Motor neuron (in vitro differentiated cells): ENCODE measurements around the gene PPP4R1. TPM values are rescaled to one million over a fixed set of nuclear protein-coding genes. Genes with fewer than 3 reads are reported as not detected.
A peak's percentile ranks its signal among the peaks of the same experiment; 100 is the strongest.

Source experiments
- ATAC-seq, 8 experiments: fragments of 200-7000 bp; cut with Tn5 transposase; replicated peaks in 6 of 8; 2 replicates each; pipeline ENCODE4 v1.8.0; 2021; ENCODE audit warnings: mild to moderate bottlenecking in 8 of 8, moderate library complexity in 8 of 8
- H3K27ac ChIP-seq, 2 donors: fragments of 250-450 bp; sonication (Bioruptor Pico); 2 replicates each; pipeline ENCODE4 v1.9.0; 2021; ENCODE audit warnings: antibody characterized with exemption in 2 of 2, mild to moderate bottlenecking in 2 of 2, moderate library complexity in 1 of 2
- H3K4me1 ChIP-seq, 2 donors: fragments of 250-450 bp; sonication (Bioruptor Pico); replicated peaks in 1 of 2; 2 replicates each; pipeline ENCODE4 v1.6.1; 2021; ENCODE audit warnings: antibody characterized with exemption in 2 of 2, mild to moderate bottlenecking in 2 of 2, moderate library complexity in 1 of 2
- H3K4me3 ChIP-seq, 5 donors: fragments of 250-450 bp; sonication (Bioruptor Pico); 2 replicates each; pipeline ENCODE4 v1.9.0; 2021; ENCODE audit warnings: antibody characterized with exemption in 5 of 5, mild to moderate bottlenecking in 5 of 5, moderate library complexity in 4 of 5
- WGBS, 10 experiments: fragments of 450-650 bp; shearing (Covaris generic); methylation state at CpG; one replicate each; pipeline ENCODE4 v1.0.0; 2022; 5-methylcytosine and 5-hydroxymethylcytosine counted together
- in situ Hi-C, 9 experiments: fragments of 400-800 bp; cut with MboI; loops; one replicate each; pipeline ENCODE4 v1.15.0; 2021; ENCODE audit warnings: low sequenced_read_pairs in 9 of 9, low pct_unique_long_range_greater_than_20kb in 2 of 9; ENCODE audit not compliant: unreplicated experiment in 9 of 9
- total RNA-seq, 8 experiments: library from RNA; unstranded; fragments of 300-600 nt; gene quantifications; 2 replicates each; pipeline versions ENCODE4 v1.2.3 to v1.2.4, GENCODE V29; 2022

Gene PPP4R1
- total RNA-seq, 8 experiments from 2014 or later: 43.3 to 126 (median 59.7) TPM

- Histone ChIP-seq H3K27ac (no peak overlapping the region), H3K4me3 (no peak overlapping the region), H3K4me1 (peaks cover 0 to 8% of the 10 kb centered on the region in 2 donors)
- in situ Hi-C loops: no loop called here
- ATAC-seq: no peak
- 80 to 100% (median 97%) methylated on average over 1 to 3 of the region's 3 CpGs; no CpG with 5 or more reads in 1 of the 10 experiments for WGBS, 10 experiments
These were observed 42.8 kb downstream of the PPP4R1 start for GRCh38 chr18:9571546-9571945.

- in situ Hi-C loops: no loop called here
- no peak overlapping the region for H3K27ac ChIP-seq
- WGBS, 10 experiments: 65 to 100% (median 100%) methylated on average over 1 to 3 of the region's 3 CpGs; no CpG with 5 or more reads in 2 of the 10 experiments
- no peak for ATAC-seq
- H3K4me1 ChIP-seq: peaks cover 0 to 3% of the 10 kb centered on the region in 2 donors
- no peak overlapping the region for H3K4me3 ChIP-seq
These were observed 44.1 kb downstream of the PPP4R1 start for GRCh38 chr18:9570255-9570654.

DNA sequence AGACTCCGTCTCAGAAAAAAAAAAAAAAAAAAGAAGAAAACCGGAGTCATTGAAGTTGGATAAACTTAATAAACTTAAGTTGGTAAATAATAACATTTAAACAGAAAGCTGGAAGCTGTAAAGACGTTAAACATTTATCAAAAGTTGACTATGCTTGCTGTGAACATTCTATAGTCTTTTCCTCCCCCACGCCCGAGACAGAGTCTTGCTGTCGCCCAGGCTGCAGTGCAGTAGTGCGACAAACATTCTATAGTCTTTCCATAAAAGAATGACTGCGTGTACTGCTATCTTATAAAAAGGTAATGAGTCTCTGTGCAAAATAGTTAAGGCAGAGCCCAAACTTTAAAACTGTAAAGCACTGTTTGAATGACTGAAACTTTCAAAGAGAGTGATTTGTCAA is 45.2 kb downstream of the PPP4R1 start:
- no peak for ATAC-seq
- 79 to 100% (median 94%) methylated on average over 1 to 8 of the region's 8 CpGs for WGBS, 10 experiments
- Histone ChIP-seq H3K27ac (no peak overlapping the region), H3K4me1 (no peaks in the 10 kb centered on the region), H3K4me3 (no peak overlapping the region)
- in situ Hi-C loops: no loop called here

GRCh38 chr18:9568186-9568585 is 46.2 kb downstream of the PPP4R1 start:
- in situ Hi-C loops: no loop called here
- ATAC-seq: no peak
- H3K4me1 ChIP-seq: no peaks in the 10 kb centered on the region
- H3K4me3 ChIP-seq: no peak overlapping the region
- H3K27ac ChIP-seq: no peak overlapping the region

GRCh38 chr18:9565407-9565806 is 49.0 kb downstream of the PPP4R1 start:
- Histone ChIP-seq H3K4me1 (no peaks in the 10 kb centered on the region), H3K27ac (no peak overlapping the region), H3K4me3 (no peak overlapping the region)
- 17 to 100% (median 90%) methylated on average over 1 to 2 of the region's 2 CpGs; no CpG with 5 or more reads in 2 of the 10 experiments for WGBS, 10 experiments
- in situ Hi-C loops: no loop called here
- no peak for ATAC-seq

DNA sequence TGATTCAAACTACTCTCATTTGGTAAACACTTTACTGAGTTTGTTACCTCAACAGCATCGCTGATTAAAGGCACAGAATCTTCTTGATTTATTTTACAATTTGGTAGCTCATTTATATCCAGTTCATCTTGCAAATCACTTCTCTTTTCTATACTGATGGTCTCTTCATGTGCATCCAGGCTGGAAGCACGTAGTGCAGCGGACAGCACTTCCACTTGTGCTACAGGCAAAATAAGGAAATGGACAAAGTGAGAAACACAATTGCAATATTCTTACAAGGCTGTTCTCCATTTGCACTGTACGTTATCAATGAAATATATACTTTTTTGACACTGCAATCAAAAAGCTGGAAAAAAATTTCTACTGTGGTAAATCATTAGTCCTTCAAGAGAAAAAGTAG is 51.0 kb downstream of the PPP4R1 start:
- Histone ChIP-seq H3K4me1 (no peaks in the 10 kb centered on the region), H3K4me3 (no peak overlapping the region), H3K27ac (no peak overlapping the region)
- WGBS, 10 experiments: 80 to 100% (median 99%) methylated on average over 1 to 4 of the region's 4 CpGs
- no peak for ATAC-seq
- in situ Hi-C loops: no loop called here

- ATAC-seq: no peak
These were observed 51.8 kb downstream of the PPP4R1 start for GRCh38 chr18:9562584-9562983.

GRCh38 chr18:9561759-9562158 is 52.6 kb downstream of the PPP4R1 start:
- WGBS, 10 experiments: 60 to 100% (median 90%) methylated on average over 2 of the region's 2 CpGs; no CpG with 5 or more reads in 3 of the 10 experiments
- no peaks in the 10 kb centered on the region for H3K4me1 ChIP-seq
- H3K4me3 ChIP-seq: no peak overlapping the region
- no peak for ATAC-seq
- H3K27ac ChIP-seq: no peak overlapping the region
- in situ Hi-C loops: no loop called here

More at GRCh38 chr18:9562584-9562983, 51.8 kb downstream of the PPP4R1 start:
- Histone ChIP-seq H3K4me1 (no peaks in the 10 kb centered on the region), H3K27ac (no peak overlapping the region), H3K4me3 (no peak overlapping the region)
- 92 to 100% (median 95%) methylated on average over 2 to 4 of the region's 4 CpGs; no CpG with 5 or more reads in 2 of the 10 experiments for WGBS, 10 experiments
- in situ Hi-C loops: no loop called here

DNA sequence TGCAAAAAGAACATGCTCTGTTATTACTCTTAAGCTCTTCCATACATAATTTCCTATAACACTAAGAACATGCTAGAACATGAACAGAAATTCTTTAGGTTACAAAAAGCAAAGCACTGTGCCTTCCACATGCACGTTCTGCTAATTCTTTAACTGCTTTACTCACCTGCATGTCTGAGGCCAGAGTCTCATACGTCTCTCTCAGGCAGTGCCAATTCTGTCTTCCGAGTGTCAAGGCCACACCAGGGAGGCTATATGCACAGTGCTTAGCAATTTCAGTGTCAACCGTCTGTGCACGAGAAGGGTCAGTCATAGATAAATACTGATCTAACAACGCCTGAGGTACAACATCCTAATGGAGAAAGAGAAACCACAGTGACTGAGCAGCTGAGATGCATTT is 55.1 kb downstream of the PPP4R1 start:
- WGBS, 10 experiments: 80 to 100% (median 92%) methylated on average over 1 to 6 of the region's 6 CpGs
- in situ Hi-C loops: no loop called here
- H3K4me3 ChIP-seq: no peak overlapping the region
- ATAC-seq: no peak
- no peak overlapping the region for H3K27ac ChIP-seq
- no peaks in the 10 kb centered on the region for H3K4me1 ChIP-seq

- in situ Hi-C loops: no loop called here
- 71 to 100% (median 93%) methylated on average over 1 to 4 of the region's 4 CpGs; no CpG with 5 or more reads in 1 of the 10 experiments for WGBS, 10 experiments
- H3K4me3 ChIP-seq: no peak overlapping the region
- ATAC-seq: no peak
- no peaks in the 10 kb centered on the region for H3K4me1 ChIP-seq
- H3K27ac ChIP-seq: no peak overlapping the region
These were observed 55.8 kb downstream of the PPP4R1 start for GRCh38 chr18:9558387-9559064.

DNA sequence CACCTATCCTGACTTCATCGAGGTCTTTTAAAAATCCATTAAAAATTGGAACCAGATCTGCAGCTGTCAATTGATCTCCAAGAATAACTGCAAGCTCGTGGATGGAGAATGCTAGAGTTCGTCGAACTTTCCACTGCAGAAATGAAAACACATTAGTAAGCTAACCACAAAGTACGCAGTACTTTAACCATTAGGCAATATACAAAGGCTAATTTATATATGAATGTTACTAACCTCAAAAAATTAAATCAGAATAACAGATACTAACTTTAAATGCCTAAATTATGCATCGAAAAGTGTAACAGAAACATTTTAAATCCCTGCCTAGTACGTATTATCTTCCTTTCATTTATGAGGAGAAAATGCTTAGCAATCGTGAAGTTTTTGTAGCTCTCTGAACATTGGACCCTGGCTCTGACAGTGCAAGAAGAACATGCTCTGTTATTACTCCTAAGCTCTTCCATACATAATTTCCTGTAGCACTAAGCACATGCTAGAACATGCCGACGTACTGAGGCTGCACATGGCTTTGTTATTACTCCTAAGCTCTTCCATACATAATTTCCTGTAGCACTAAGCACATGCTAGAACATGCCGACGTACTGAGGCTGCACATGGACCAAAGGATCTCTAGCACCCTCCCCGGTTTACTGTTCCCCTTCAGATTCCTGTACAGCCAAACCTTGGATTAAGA is 57.0 kb downstream of the PPP4R1 start:
- no peak overlapping the region for H3K27ac ChIP-seq
- no peak for ATAC-seq
- H3K4me3 ChIP-seq: no peak overlapping the region
- WGBS, 10 experiments: 71 to 100% (median 94%) methylated on average over 4 to 13 of the region's 13 CpGs
- H3K4me1 ChIP-seq: no peaks in the 10 kb centered on the region
- in situ Hi-C loops: no loop called here

- 48 to 100% (median 93%) methylated on average over 1 to 4 of the region's 4 CpGs; no CpG with 5 or more reads in 1 of the 10 experiments for WGBS, 10 experiments
These were observed 61.7 kb downstream of the PPP4R1 start for GRCh38 chr18:9552616-9553015.

DNA sequence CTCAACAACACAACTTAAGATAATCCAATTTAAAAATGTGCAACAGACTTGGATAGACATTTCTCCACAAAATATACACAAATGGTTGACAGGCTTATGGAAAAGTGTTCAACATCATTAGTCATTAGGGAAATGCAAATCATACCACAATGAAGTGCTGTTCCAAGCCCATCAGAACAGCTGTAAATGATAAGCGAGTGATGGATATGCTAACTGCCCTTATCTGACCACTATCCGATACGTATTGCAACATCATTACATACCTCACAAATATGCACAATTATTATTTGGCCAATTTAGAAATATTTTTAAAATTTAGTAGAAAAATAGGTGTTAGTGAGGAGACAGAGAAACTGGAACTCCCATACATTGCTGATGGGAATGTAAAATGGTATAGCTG is 62.2 kb downstream of the PPP4R1 start:
- in situ Hi-C loops: no loop called here
- ATAC-seq: peak in 2 of 8 experiments; percentile 79 to 80
- 0 to 100% (median 88%) methylated on average over 2 to 3 of the region's 3 CpGs; no CpG with 5 or more reads in 2 of the 10 experiments for WGBS, 10 experiments
- Histone ChIP-seq H3K4me1 (no peaks in the 10 kb centered on the region), H3K4me3 (no peak overlapping the region), H3K27ac (no peak overlapping the region)

More at GRCh38 chr18:9552616-9553015, 61.7 kb downstream of the PPP4R1 start:
- Histone ChIP-seq H3K4me1 (no peaks in the 10 kb centered on the region), H3K27ac (no peak overlapping the region), H3K4me3 (no peak overlapping the region)
- in situ Hi-C loops: no loop called here
- ATAC-seq: peak in 2 of 8 experiments; percentile 32 to 34
